BE2C (cell line): ENCODE measurements around the gene HAUS8.

Source experiments
- DNase-seq: peaks from one replicate; pipeline ENCODE4 v3.0.0-alpha.2; 2020
- H3K27me3 ChIP-seq: fragments of 250-450 bp; sonication (Bioruptor Pico); 2 replicates; pipeline ENCODE4 v1.5.1; 2020; ENCODE audit warnings: mild to moderate bottlenecking
- H3K36me3 ChIP-seq: fragments of 250-450 bp; sonication (Bioruptor Pico); 2 replicates; pipeline ENCODE4 v1.5.1; 2020; ENCODE audit warnings: mild to moderate bottlenecking
- H3K4me1 ChIP-seq: fragments of 250-450 bp; sonication (Bioruptor Pico); 2 replicates; pipeline ENCODE4 v1.5.1; 2020
- H3K4me3 ChIP-seq: 2 replicates; pipeline ENCODE4 v1.5.1; 2011; ENCODE audit warnings: low read depth, low read length
- H3K9me3 ChIP-seq: fragments of 250-450 bp; sonication (Bioruptor Pico); 2 replicates; pipeline ENCODE4 v1.5.1; 2020
- CTCF ChIP-seq: IDR thresholded peaks from 2 replicates; pipeline ENCODE4 v1.5.1; 2012; ENCODE audit warnings: mild to moderate bottlenecking, low read depth, low read length

Gene HAUS8

DNA sequence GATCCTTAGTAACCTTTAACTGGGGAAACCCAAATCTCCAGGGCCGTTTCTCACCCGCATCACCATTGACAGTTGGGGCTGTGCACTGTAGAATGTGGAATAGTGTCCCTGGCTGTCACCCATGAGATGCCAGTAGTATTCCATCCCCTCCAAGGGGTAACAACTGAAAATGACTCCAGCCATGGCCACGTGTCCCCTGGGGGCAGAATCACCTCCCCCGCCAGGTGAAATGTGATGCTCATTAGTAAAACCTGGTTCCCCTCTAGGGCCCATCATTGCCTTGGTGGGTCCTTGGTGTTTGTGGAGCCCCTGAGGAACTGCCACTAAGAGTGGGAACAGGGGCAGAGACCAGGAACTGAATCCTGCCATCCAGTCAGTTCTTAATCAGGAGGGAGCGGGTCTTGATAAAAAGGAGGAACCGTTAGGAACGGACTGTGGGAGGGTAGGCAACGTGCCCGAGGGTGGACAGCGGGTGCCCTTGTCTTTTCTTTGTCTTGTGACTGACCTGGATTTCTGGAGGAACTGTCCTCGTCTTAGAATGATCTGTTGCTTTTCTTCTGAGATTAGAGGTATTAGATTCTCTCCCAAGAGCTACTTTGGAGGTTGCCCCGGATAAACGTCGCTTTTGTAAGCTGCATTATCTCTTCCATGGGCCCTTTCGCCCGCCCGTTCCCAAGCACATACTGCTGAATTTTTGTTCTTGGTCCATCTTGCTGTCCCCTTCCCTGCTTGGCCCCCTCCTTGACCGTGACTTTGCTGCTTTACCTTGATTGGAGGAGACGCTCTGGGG, 3.9 kb upstream of the HAUS8 start:
- Histone ChIP-seq H3K9me3 (no peaks in the 10 kb centered on the region), H3K4me3 (peak overlapping the region; percentile 64), H3K27me3 (no peaks in the 10 kb centered on the region), H3K36me3 (no peaks in the 10 kb centered on the region), H3K4me1 (no peaks in the 10 kb centered on the region; the same call in 1 of the 2 replicates)
- no peak for TF ChIP-seq CTCF
- DNase-seq = no peak

DNA sequence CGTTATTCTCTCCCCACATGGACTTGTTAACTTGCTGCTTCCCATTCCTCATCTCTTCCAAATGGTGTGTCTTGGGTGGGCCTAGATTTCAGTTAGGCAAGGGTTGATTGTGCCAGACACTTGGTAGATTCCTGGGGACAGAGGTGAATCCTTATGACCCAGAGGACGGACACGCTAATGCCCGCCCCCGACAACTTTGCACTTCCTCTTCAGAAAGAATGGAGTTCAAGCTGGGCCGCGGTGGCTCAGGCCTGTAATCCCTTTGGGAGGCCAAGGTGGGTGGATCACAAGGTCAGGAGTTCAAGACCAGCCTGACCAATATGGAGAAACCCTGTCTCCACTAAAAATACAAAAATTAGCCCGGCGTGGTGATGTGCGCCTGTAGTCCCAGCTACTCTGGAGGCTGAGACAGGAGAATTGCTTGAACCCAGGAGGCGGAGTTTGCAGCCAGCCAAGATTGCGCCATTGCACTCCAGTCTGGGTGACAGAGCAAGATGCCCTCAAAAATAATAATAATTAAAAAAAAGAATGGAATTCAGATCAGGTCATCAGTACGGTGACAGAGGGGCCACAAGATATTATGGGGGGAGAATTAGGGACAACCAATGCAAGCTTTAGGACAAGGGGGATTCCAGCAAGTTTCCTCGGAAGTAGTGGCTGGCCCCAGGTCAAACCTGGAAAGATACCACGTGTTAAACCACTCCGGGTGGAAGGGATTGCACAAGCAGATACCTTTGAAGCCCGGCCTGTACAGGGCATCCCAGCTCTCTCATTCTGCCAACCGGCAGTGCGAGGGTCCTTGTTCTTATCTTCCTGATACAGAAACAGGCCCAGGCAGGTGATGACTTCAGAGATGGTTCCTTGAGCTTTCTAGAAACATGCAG, 3.0 kb upstream of the HAUS8 start:
- DNase-seq = no peak
- no peak overlapping the region for H3K4me3 ChIP-seq
- H3K4me1 ChIP-seq = no peaks in the 10 kb centered on the region; the same call in 1 of the 2 replicates
- H3K27me3 ChIP-seq = no peaks in the 10 kb centered on the region
- H3K9me3 ChIP-seq = no peaks in the 10 kb centered on the region
- H3K36me3 ChIP-seq = peaks cover under 1% of the 10 kb centered on the region; the same call in 1 of the 2 replicates
- no peak for TF ChIP-seq CTCF

DNA sequence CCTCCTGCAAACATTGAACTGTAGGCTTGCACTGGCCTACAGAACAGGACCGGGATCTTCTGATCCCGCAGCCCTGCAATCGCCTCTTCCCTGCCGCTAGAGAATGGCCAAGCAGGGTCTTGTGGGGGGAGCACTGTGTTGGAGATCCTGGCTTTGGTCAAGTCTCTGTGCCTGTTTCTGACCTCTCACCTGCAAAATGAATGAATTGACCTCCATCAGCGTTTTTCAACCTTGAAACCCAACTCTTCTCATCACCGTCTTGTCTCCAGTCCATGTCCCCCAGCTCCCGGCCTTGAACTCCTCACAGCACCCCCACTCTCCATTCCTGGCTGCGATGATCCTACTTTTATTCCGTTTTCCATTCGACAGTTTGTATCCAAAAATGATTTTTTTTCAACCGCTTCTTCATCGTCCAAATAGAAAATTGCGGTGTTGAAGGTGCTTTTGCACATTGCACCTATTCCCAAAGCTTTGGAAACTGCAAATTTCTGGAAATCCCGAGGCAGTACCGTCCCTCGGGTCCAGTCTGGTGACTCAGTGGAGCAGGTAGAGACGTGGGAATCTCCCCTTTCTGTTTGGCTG, 2.3 kb upstream of the HAUS8 start:
- Histone ChIP-seq H3K36me3 (peaks cover 5% of the 10 kb centered on the region; the same call in 1 of the 2 replicates), H3K4me3 (no peak overlapping the region), H3K27me3 (no peaks in the 10 kb centered on the region), H3K9me3 (no peaks in the 10 kb centered on the region), H3K4me1 (no peaks in the 10 kb centered on the region; the same call in 1 of the 2 replicates)
- no peak for DNase-seq
- TF ChIP-seq CTCF = no peak

DNA sequence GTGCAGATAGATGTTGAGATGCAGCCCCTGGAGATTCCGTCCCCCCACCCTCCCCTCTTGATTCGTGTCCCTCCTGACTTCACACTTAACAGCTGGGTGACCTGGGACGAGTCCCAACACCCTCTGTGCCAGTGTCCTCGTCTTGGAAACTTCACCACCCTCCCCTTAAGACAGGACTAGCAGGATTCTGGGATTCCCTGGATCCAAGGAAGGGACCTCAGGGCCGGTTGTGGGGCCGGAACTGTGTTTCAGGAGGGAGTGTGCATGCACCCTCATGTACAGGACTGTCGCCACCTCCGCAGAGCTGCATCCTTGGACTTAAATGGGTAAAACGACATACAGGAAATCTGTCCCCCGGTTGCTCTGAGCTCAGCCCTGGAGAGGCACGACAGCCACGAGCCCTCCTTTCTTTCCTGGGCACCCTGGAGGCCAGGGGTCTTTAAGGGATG, 1.3 kb upstream of the HAUS8 start:
- DNase-seq = no peak

More for the DNA sequence above, 1.3 kb upstream of the HAUS8 start:
- Histone ChIP-seq H3K27me3 (no peaks in the 10 kb centered on the region), H3K36me3 (peaks cover 5% of the 10 kb centered on the region; the same call in 1 of the 2 replicates), H3K4me3 (peak overlapping the region; percentile 71), H3K9me3 (no peaks in the 10 kb centered on the region), H3K4me1 (no peaks in the 10 kb centered on the region; the same call in 1 of the 2 replicates)
- TF ChIP-seq CTCF = no peak
